ENCODE data around the gene PNPLA5. TPM values are rescaled to one million over a fixed set of nuclear protein-coding genes. Genes with fewer than 3 reads are reported as not detected.

The PNPLA5 gene
- total RNA-seq, 4 donors from 2014 or later, result not detected

DNA sequence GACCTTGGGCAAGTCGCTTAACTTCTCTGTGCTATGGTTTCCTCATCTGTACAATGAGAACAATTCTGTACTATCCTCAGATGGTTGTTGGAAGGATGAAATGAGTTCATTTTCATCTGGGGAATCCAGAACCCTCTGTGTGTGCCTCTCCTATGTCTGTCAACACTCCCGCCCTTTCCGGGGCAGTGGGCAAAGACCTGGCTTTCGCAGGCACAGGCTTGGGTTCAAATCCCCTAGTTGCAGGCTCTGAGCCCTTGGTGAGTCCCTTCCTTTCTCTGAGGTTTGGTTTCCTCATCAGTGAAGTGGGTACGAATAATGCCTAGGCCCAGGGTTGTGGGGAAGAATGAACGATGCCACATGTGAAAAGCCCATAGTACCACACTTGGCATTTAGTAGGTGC, 6.0 kb downstream of the PNPLA5 start:
- H3K27me3 ChIP-seq, result peaks cover 14 to 35% (median 28%) of the 10 kb centered on the region in 3 donors
- ATAC-seq (no peak), DNase-seq (no peak)
- H3K9me3 ChIP-seq, result no peaks in the 10 kb centered on the region
- H3K27ac ChIP-seq, result no peak overlapping the region
- no peak overlapping the region for H3K4me3 ChIP-seq
- H3K4me1 ChIP-seq, result no peaks in the 10 kb centered on the region
- in situ Hi-C loops (cut with MboI; ENCODE audit: low sequenced_read_pairs in 4 of 4), result no loop called here
- intact Hi-C loops (cut with DNase I; ENCODE audit: low total_unique reads), result loop anchor here (1.0 to 10.0 kb wide), 2 partner anchors 56 to 501 kb away; no protein-coding TSS in a partner anchor
- TF ChIP-seq POLR2A (IDR thresholded peaks at IDR 0.05), result no peak
- TF ChIP-seq, protein P1, sequence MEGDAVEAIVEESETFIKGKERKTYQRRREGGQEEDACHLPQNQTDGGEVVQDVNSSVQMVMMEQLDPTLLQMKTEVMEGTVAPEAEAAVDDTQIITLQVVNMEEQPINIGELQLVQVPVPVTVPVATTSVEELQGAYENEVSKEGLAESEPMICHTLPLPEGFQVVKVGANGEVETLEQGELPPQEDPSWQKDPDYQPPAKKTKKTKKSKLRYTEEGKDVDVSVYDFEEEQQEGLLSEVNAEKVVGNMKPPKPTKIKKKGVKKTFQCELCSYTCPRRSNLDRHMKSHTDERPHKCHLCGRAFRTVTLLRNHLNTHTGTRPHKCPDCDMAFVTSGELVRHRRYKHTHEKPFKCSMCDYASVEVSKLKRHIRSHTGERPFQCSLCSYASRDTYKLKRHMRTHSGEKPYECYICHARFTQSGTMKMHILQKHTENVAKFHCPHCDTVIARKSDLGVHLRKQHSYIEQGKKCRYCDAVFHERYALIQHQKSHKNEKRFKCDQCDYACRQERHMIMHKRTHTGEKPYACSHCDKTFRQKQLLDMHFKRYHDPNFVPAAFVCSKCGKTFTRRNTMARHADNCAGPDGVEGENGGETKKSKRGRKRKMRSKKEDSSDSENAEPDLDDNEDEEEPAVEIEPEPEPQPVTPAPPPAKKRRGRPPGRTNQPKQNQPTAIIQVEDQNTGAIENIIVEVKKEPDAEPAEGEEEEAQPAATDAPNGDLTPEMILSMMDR (IDR thresholded peaks at IDR 0.05 in 4 of 5, conservative IDR thresholded peaks at IDR 0.05 in 1 of 5), result no peak
- H3K36me3 ChIP-seq, result no peaks in the 10 kb centered on the region

DNA sequence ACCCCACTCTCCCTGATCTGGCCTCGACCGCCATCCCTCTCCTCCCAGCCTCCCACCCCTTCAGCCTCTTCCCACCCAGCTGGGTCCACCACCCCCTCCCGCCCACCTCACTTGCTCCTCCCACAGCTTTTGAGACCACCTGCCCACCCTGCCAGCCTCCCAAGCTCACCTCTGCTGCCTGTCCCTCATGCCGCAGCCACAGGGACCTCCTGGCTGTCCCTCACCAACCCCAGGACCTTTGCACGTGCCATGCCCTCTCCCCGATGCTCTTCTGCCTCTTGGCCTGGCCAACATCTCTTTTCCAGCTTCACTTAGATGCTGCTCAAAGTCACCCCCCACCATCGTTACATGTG, 6.5 kb downstream of the PNPLA5 start:
- Histone ChIP-seq H3K4me1 (no peaks in the 10 kb centered on the region), H3K27ac (no peak overlapping the region), H3K4me3 (no peak overlapping the region), H3K36me3 (no peaks in the 10 kb centered on the region), H3K27me3 (peaks cover 9 to 30% (median 24%) of the 10 kb centered on the region in 3 donors), H3K9me3 (no peaks in the 10 kb centered on the region)
- ATAC-seq (no peak), DNase-seq (no peak)
- intact Hi-C loops (cut with DNase I; ENCODE audit: low total_unique reads) (loop anchor here (1.0 to 10.0 kb wide), 2 partner anchors 56 to 500 kb away; no protein-coding TSS in a partner anchor), in situ Hi-C loops (cut with MboI; ENCODE audit: low sequenced_read_pairs in 4 of 4) (no loop called here)
- TF ChIP-seq, protein P1 (IDR thresholded peaks at IDR 0.05 in 4 of 5, conservative IDR thresholded peaks at IDR 0.05 in 1 of 5), result no peak
- TF ChIP-seq POLR2A (IDR thresholded peaks at IDR 0.05), result no peak

DNA sequence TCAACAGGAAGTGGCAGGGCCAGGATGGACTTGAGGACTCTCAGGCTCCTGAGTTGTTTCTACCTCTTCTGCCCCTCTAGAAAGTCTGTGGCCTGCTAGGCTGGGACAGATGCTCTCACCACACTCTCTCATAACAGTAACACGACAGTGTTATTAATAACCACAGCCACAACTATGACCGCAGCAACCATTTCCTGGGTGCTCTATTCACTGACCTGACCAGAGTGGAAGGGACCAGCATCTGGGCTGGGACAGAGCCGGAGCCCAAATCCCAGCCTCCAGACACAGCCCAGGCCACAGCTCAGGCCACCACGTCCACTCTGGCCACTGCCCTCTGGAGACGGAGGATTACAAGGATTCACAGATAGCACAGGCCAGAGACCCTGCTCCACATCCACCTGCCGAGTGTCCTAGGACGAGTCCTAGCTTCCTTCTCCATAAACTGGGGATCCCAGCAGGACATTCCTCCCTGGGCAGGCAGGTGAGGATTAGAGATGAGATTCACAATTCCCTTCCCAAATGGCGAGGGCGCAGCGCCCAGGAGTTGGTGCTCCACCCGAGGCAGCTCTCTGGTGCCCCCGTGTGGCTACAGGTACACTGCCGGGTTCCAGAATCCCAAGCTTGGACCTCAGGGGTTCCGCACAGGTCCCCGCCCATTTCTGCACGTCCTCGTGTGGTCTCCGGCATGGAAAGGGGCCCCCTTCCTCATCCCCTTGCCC, 7.1 kb downstream of the PNPLA5 start:
- ATAC-seq (peak in 1 of 2 donors; percentile 64), DNase-seq (peak; percentile 18 to 27)
- no peaks in the 10 kb centered on the region for H3K9me3 ChIP-seq
- no peaks in the 10 kb centered on the region for H3K4me1 ChIP-seq
- no peak overlapping the region for H3K4me3 ChIP-seq
- no peaks in the 10 kb centered on the region for H3K36me3 ChIP-seq
- intact Hi-C loops (cut with DNase I; ENCODE audit: low total_unique reads), result loop anchor here (1.0 to 10.0 kb wide), 2 partner anchors 55 to 500 kb away; no protein-coding TSS in a partner anchor
- in situ Hi-C loops (cut with MboI; ENCODE audit: low sequenced_read_pairs in 4 of 4), result no loop called here
- TF ChIP-seq, protein P1 (IDR thresholded peaks at IDR 0.05 in 4 of 5, conservative IDR thresholded peaks at IDR 0.05 in 1 of 5), result peak in 4 of 5 experiments; percentile 33 to 75 (median 64)
- TF ChIP-seq POLR2A (IDR thresholded peaks at IDR 0.05), result no peak
- peaks cover 4 to 24% (median 19%) of the 10 kb centered on the region in 3 donors for H3K27me3 ChIP-seq
- H3K27ac ChIP-seq, result no peak overlapping the region

DNA sequence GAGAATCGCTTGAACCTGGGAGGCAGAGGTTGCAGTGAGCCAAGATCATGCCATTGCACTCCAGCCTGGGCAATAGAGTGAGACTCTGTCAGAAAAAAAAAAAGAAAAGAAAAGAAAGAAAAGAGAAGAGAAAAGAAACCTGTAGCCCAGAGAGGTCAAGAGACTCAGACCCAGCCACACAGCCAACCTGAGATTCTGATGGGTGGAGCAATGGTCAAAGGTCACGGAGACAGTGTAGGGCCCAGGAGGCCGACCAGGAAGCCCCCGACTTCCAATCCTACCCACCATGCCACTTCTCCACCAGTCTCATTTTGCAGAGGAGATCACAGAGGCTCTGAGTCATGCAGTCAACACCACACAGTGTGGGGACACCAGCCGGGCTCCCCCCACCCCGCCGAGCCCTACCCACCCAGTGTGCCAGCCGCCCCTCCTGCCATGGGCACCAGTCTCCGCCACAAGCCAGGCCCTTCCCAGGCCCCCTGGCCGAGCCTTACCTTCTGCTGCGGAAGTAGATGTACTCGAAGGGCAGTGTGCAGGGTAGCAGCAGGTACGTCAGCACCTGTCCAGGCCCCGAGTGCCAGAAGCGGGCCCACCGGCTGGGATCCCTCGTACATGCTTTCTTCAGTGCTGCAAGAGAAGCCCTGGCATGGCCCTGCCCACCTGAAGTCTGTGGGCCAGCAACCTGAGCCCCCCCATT, 7.9 kb downstream of the PNPLA5 start:
- Histone ChIP-seq H3K27me3 (peaks cover 0 to 15% (median 11%) of the 10 kb centered on the region in 3 donors), H3K9me3 (no peaks in the 10 kb centered on the region), H3K4me3 (no peak overlapping the region), H3K27ac (no peak overlapping the region), H3K4me1 (no peaks in the 10 kb centered on the region), H3K36me3 (no peaks in the 10 kb centered on the region)
- in situ Hi-C loops (cut with MboI; ENCODE audit: low sequenced_read_pairs in 4 of 4), result no loop called here
- no peak for TF ChIP-seq POLR2A (IDR thresholded peaks at IDR 0.05)
- TF ChIP-seq, protein P1 (IDR thresholded peaks at IDR 0.05 in 4 of 5, conservative IDR thresholded peaks at IDR 0.05 in 1 of 5), result no peak
- intact Hi-C loops (cut with DNase I; ENCODE audit: low total_unique reads), result loop anchor here (10.0 kb wide), 1 partner anchor 499 kb away; no protein-coding TSS in a partner anchor
- ATAC-seq (no peak), DNase-seq (peak in 1 of 2 donors; percentile 6)

All from gastrocnemius medialis (tissue), 4 donors.